K562 (cell line): ENCODE data around the gene DYNC1H1. TPM values are rescaled to one million over a fixed set of nuclear protein-coding genes. Genes with fewer than 3 reads are reported as not detected.
A peak's percentile ranks its signal among the peaks of the same experiment; 100 is the strongest.

Experiments
- CEBPG ChIP-seq, 3 experiments: fragments of 200-800 bp in 1 of 3; sonication (Bioruptor generic) in 1 of 3; sonication (generic) in 1 of 3; formaldehyde crosslinking in 1 of 3; IDR thresholded peaks in 2 of 3; conservative IDR thresholded peaks in 1 of 3; 2 replicates each; pipeline versions ENCODE4 v1.6.1 to v1.8.0; 2016 to 2022; ENCODE audit warnings: missing compliant biosample characterization in 2 of 3, missing genetic modification characterization in 2 of 3, mild to moderate bottlenecking in 1 of 3, missing genetic modification reagents in 1 of 3
- FIP1L1 ChIP-seq: fragments of 200-400 bp; formaldehyde crosslinking; IDR thresholded peaks from 2 replicates; pipeline ENCODE4 v1.6.1; 2018; ENCODE audit warnings: mild to moderate bottlenecking, low read depth, low read length; ENCODE audit not compliant: poor library complexity, severe bottlenecking
- HDAC3 ChIP-seq: fragments of 450-650 bp; IDR thresholded peaks from 2 replicates; pipeline ENCODE4 v1.6.1; 2018; ENCODE audit warnings: borderline replicate concordance, mild to moderate bottlenecking, moderate library complexity; ENCODE audit not compliant: partially characterized antibody
- JUND ChIP-seq, 2 experiments: IDR thresholded peaks; 2 replicates in 1 of 2; 3 replicates in 1 of 2; pipeline ENCODE4 v1.6.1; 2011; ENCODE audit warnings: borderline replicate concordance in 2 of 2, low read depth in 2 of 2, low read length in 2 of 2, improper control_type of control experiment in 1 of 2, missing biosample characterization in 1 of 2, missing genetic modification characterization in 1 of 2, missing genetic modification reagents in 1 of 2
- POLR2AphosphoS2 ChIP-seq: IDR thresholded peaks from 2 replicates; pipeline ENCODE4 v1.6.1; 2012; ENCODE audit warnings: low read length, improper control_type of control experiment
- RBM15 ChIP-seq: fragments of 200-400 bp; formaldehyde crosslinking; IDR thresholded peaks from 2 replicates; pipeline ENCODE4 v1.6.1; 2018; ENCODE audit warnings: mild to moderate bottlenecking, low read length, moderate library complexity; ENCODE audit not compliant: insufficient read depth
- RHOXF2B ChIP-seq: fragments of 250-450 bp; sonication (Bioruptor Pico); conservative IDR thresholded peaks from 2 replicates; pipeline ENCODE4 v1.5.1; 2021
- SRSF1 ChIP-seq: fragments of 200-400 bp; formaldehyde crosslinking; IDR thresholded peaks from 2 replicates; pipeline ENCODE4 v1.6.1; 2017; ENCODE audit warnings: mild to moderate bottlenecking, low read depth, low read length, moderate library complexity
- STAG1 ChIP-seq: sonication (generic); formaldehyde crosslinking; IDR thresholded peaks from 2 replicates; pipeline ENCODE4 v1.5.0; 2020; ENCODE audit warnings: missing genetic modification reagents, borderline replicate concordance
- TCF3 ChIP-seq: sonication (generic); formaldehyde crosslinking; IDR thresholded peaks from 2 replicates; pipeline ENCODE4 v1.4.0; 2020; ENCODE audit warnings: mild to moderate bottlenecking, missing genetic modification reagents
- ZBTB8A ChIP-seq: fragments of 450-650 bp; IDR thresholded peaks from 2 replicates; pipeline ENCODE4 v1.6.1; 2018; ENCODE audit warnings: mild to moderate bottlenecking, moderate library complexity; ENCODE audit not compliant: partially characterized antibody
- polyA plus RNA-seq, 8 experiments: library from polyadenylated mRNA; depleted of rRNA in 4 of 8; stranded (reverse) in 5 of 8; unstranded in 3 of 8; fragments of >200 nt; fragmentation: Nextera tagmentation in 2 of 8; fragmentation: Illumina TruSeq in 1 of 8; extraction: Ambion mirVana in 2 of 8; extraction: Trizol in 1 of 8; gene quantifications; 2 replicates each; pipeline versions ENCODE4 v1.2.1 to v1.2.3, GENCODE V29; 2011 to 2014; ENCODE audit warnings: inconsistent platforms in 1 of 8, missing spikeins in 1 of 8
- total RNA-seq, 7 experiments: library from RNA; depleted of rRNA in 6 of 7; stranded (reverse); fragments of >200 nt in 6 of 7; fragmentation: Illumina TruSeq in 2 of 7; extraction: Trizol in 2 of 7; gene quantifications; 2 replicates each; pipeline versions ENCODE4 v1.2.1 to v1.2.3, GENCODE V29; 2011 to 2021; ENCODE audit warnings: low replicate concordance in 1 of 7
- TF ChIP-seq, protein P1 (sequence below): fragments of 250-450 bp; sonication (Bioruptor Pico); IDR thresholded peaks from 2 replicates; pipeline ENCODE4 v1.4.0; 2020
- TF ChIP-seq, protein P2 (sequence below): fragments of 450-650 bp; IDR thresholded peaks from one replicate; pipeline ENCODE4 v1.6.1; 2018; ENCODE audit warnings: mild to moderate bottlenecking, moderate library complexity; ENCODE audit not compliant: partially characterized antibody
- TF ChIP-seq, protein P3 (sequence below): fragments of 250-450 bp; sonication (Bioruptor Pico); IDR thresholded peaks from 2 replicates; pipeline ENCODE4 v1.9.0; 2021; ENCODE audit warnings: mild to moderate bottlenecking, inconsistent platforms

Gene DYNC1H1
- total and polyA plus RNA-seq, 9 of the 15 experiments (the other 6 are each of a cell fraction or from before 2014, with no cell fraction given) = 31.9 to 335 (median 115) TPM

DNA sequence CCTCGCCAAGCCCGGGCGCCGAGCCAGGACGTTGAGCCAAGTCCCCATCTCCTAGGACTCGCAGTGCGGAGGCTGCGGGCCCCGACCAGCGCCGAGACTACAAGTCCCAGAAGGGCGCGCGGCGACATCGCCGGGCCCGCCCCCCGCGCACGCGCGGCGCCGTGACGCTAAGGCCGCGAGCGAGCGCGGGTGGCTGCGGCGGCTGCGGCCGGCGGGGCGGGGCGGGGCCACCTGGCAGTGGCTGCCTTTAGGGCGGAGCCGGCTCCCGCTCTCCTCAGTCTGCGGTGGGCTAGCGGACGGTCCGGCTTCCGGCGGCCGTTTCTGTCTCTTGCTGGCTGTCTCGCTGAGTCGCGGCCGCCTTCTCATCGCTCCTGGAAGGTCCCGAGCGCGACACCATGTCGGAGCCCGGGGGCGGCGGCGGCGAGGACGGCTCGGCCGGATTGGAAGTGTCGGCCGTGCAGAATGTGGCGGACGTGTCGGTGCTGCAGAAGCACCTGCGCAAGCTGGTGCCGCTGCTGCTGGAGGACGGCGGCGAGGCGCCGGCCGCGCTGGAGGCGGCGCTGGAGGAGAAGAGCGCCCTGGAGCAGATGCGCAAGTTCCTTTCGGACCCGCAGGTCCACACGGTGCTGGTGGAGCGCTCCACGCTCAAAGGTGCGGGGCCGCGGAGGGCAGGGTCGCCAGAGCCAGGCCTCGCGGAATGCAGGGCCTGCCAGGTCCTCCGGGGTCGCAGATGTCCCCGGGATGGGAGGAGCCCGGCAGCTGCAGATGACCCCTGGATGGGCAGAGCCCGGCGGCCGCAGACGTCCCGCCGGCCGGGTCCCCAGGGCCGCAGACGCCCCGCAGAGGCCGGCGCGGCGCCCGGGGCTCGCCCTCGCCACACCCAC lies at the start of gene DYNC1H1 (continued):
- TF ChIP-seq, protein P1, sequence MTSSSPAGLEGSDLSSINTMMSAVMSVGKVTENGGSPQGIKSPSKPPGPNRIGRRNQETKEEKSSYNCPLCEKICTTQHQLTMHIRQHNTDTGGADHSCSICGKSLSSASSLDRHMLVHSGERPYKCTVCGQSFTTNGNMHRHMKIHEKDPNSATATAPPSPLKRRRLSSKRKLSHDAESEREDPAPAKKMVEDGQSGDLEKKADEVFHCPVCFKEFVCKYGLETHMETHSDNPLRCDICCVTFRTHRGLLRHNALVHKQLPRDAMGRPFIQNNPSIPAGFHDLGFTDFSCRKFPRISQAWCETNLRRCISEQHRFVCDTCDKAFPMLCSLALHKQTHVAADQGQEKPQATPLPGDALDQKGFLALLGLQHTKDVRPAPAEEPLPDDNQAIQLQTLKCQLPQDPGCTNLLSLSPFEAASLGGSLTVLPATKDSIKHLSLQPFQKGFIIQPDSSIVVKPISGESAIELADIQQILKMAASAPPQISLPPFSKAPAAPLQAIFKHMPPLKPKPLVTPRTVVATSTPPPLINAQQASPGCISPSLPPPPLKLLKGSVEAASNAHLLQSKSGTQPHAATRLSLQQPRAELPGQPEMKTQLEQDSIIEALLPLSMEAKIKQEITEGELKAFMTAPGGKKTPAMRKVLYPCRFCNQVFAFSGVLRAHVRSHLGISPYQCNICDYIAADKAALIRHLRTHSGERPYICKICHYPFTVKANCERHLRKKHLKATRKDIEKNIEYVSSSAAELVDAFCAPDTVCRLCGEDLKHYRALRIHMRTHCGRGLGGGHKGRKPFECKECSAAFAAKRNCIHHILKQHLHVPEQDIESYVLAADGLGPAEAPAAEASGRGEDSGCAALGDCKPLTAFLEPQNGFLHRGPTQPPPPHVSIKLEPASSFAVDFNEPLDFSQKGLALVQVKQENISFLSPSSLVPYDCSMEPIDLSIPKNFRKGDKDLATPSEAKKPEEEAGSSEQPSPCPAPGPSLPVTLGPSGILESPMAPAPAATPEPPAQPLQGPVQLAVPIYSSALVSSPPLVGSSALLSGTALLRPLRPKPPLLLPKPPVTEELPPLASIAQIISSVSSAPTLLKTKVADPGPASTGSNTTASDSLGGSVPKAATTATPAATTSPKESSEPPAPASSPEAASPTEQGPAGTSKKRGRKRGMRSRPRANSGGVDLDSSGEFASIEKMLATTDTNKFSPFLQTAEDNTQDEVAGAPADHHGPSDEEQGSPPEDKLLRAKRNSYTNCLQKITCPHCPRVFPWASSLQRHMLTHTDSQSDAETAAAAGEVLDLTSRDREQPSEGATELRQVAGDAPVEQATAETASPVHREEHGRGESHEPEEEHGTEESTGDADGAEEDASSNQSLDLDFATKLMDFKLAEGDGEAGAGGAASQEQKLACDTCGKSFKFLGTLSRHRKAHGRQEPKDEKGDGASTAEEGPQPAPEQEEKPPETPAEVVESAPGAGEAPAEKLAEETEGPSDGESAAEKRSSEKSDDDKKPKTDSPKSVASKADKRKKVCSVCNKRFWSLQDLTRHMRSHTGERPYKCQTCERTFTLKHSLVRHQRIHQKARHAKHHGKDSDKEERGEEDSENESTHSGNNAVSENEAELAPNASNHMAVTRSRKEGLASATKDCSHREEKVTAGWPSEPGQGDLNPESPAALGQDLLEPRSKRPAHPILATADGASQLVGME (CRISPR knock-in tag) = no peak
- no peak for TF ChIP-seq CEBPG (CRISPR knock-in tag; IDR thresholded peaks at IDR 0.05)
- no peak for TF ChIP-seq CEBPG (tag; conservative IDR thresholded peaks at IDR 0.05 in 1 of 2, IDR thresholded peaks at IDR 0.05 in 1 of 2)
- no peak for TF ChIP-seq RHOXF2B
- TF ChIP-seq, protein P2, sequence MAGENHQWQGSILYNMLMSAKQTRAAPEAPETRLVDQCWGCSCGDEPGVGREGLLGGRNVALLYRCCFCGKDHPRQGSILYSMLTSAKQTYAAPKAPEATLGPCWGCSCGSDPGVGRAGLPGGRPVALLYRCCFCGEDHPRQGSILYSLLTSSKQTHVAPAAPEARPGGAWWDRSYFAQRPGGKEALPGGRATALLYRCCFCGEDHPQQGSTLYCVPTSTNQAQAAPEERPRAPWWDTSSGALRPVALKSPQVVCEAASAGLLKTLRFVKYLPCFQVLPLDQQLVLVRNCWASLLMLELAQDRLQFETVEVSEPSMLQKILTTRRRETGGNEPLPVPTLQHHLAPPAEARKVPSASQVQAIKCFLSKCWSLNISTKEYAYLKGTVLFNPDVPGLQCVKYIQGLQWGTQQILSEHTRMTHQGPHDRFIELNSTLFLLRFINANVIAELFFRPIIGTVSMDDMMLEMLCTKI = no peak
- no peak for TF ChIP-seq STAG1
- no peak for TF ChIP-seq JUND (IDR thresholded peaks at IDR 0.05; ENCODE audit: borderline replicate concordance, low read depth, low read length)
- no peak for TF ChIP-seq JUND (tag; IDR thresholded peaks at IDR 0.05; ENCODE audit: borderline replicate concordance, low read depth, low read length)
- TF ChIP-seq ZBTB8A = no peak
- TF ChIP-seq POLR2AphosphoS2 = no peak
- no peak for TF ChIP-seq SRSF1
- TF ChIP-seq HDAC3 = no peak
- TF ChIP-seq TCF3 (CRISPR knock-in tag) = no peak
- TF ChIP-seq, protein P3, sequence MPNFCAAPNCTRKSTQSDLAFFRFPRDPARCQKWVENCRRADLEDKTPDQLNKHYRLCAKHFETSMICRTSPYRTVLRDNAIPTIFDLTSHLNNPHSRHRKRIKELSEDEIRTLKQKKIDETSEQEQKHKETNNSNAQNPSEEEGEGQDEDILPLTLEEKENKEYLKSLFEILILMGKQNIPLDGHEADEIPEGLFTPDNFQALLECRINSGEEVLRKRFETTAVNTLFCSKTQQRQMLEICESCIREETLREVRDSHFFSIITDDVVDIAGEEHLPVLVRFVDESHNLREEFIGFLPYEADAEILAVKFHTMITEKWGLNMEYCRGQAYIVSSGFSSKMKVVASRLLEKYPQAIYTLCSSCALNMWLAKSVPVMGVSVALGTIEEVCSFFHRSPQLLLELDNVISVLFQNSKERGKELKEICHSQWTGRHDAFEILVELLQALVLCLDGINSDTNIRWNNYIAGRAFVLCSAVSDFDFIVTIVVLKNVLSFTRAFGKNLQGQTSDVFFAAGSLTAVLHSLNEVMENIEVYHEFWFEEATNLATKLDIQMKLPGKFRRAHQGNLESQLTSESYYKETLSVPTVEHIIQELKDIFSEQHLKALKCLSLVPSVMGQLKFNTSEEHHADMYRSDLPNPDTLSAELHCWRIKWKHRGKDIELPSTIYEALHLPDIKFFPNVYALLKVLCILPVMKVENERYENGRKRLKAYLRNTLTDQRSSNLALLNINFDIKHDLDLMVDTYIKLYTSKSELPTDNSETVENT = peak; percentile 56
- TF ChIP-seq FIP1L1 = no peak
- TF ChIP-seq RBM15 = no peak
